IMR-90 (cell line): ENCODE results near the gene GPR173. TPM values are rescaled to one million over a fixed set of nuclear protein-coding genes. Genes with fewer than 3 reads are reported as not detected.

Experiments
- ATAC-seq: fragments of 200-7000 bp; cut with Tn5 transposase; 2 replicates; pipeline ENCODE4 v1.9.1; 2020; ENCODE audit warnings: low read depth, mild to moderate bottlenecking, moderate library complexity
- BruUV-seq: library from RNA; stranded (reverse); fragments of 400-500 nt; replicated peaks from 2 replicates; lab custom pipeline; 2021; lab: Mats Ljungman, UMichigan
- CTCF ChIA-PET: fragments of 300-600 bp; formaldehyde crosslinking; extraction: SDS; loops from one replicate; lab custom pipeline; 2021; ENCODE audit warnings: antibody characterized with exemption; lab: Yijun Ruan, JAX
- POLR2A ChIA-PET: fragments of 300-600 bp; sonication (Branson Sonifier 250); formaldehyde crosslinking; loops from one replicate; lab custom pipeline; 2022; ENCODE audit warnings: antibody characterized with exemption; ENCODE audit not compliant: unreplicated experiment; lab: Charles Lee
- DNase-seq: peaks from one replicate; pipeline ENCODE4 v3.0.0; 2013
- H2AFZ ChIP-seq: replicated peaks from 2 replicates; pipeline ENCODE3; 2013; ENCODE audit warnings: low read length, mild to moderate bottlenecking; ENCODE audit not compliant: poor library complexity
- H2AK5ac ChIP-seq: 2 replicates; pipeline ENCODE4 v1.6.1; 2013; ENCODE audit warnings: low read depth, low read length, inconsistent platforms
- H2AK9ac ChIP-seq: replicated peaks from 2 replicates; pipeline ENCODE3; 2013; ENCODE audit warnings: mild to moderate bottlenecking, low read depth, low read length, moderate library complexity; ENCODE audit not compliant: poor library complexity
- H2BK120ac ChIP-seq: 2 replicates; pipeline ENCODE4 v1.6.1; 2013; ENCODE audit warnings: low read depth, low read length, inconsistent platforms
- H2BK15ac ChIP-seq: 3 replicates; pipeline ENCODE4 v1.6.1; 2013; ENCODE audit warnings: low read depth, low read length, inconsistent platforms
- H2BK20ac ChIP-seq: 2 replicates; pipeline ENCODE4 v1.6.1; 2013; ENCODE audit warnings: low read depth, mild to moderate bottlenecking, inconsistent platforms, low read length, moderate library complexity
- H2BK5ac ChIP-seq: 2 replicates; pipeline ENCODE4 v1.6.1; 2013; ENCODE audit warnings: mild to moderate bottlenecking, low read depth, low read length, inconsistent platforms; ENCODE audit not compliant: poor library complexity, severe bottlenecking
- H3K14ac ChIP-seq: replicated peaks from 2 replicates; pipeline ENCODE4 v1.6.1; 2013; ENCODE audit warnings: low read depth, low read length, inconsistent platforms
- H3K18ac ChIP-seq: 2 replicates; pipeline ENCODE4 v1.6.1; 2013; ENCODE audit warnings: low read depth, low read length, control low read depth
- H3K23ac ChIP-seq: 2 replicates; pipeline ENCODE4 v1.6.1; 2013; ENCODE audit warnings: low read depth, low read length, inconsistent platforms
- H3K27ac ChIP-seq: 2 replicates; pipeline ENCODE4 v1.5.1; 2013; ENCODE audit warnings: mild to moderate bottlenecking, control low read depth, low read length; ENCODE audit not compliant: insufficient read depth
- H3K27me3 ChIP-seq: 2 replicates; pipeline ENCODE4 v1.6.1; 2013; ENCODE audit warnings: low read length; ENCODE audit not compliant: control insufficient read depth, insufficient read depth
- H3K36me3 ChIP-seq: 2 replicates; pipeline ENCODE4 v1.6.1; 2013; ENCODE audit warnings: low read length, mixed read lengths; ENCODE audit not compliant: control insufficient read depth, insufficient read depth
- H3K4ac ChIP-seq: 2 replicates; pipeline ENCODE4 v1.6.1; 2013; ENCODE audit warnings: low read depth, low read length, inconsistent platforms
- H3K4me1 ChIP-seq: 2 replicates; pipeline ENCODE4 v1.6.1; 2013; ENCODE audit warnings: low read length, mixed read lengths; ENCODE audit not compliant: control insufficient read depth, insufficient read depth
- H3K4me2 ChIP-seq: 2 replicates; pipeline ENCODE4 v1.6.1; 2013; ENCODE audit warnings: low read depth, mild to moderate bottlenecking, control low read depth, low read length, moderate library complexity
- H3K4me3 ChIP-seq: 2 replicates; pipeline ENCODE4 v1.5.1; 2013; ENCODE audit warnings: low read depth, mild to moderate bottlenecking, control low read depth, low read length, moderate library complexity; ENCODE audit not compliant: insufficient read depth
- H3K56ac ChIP-seq: 2 replicates; pipeline ENCODE4 v1.6.1; 2013; ENCODE audit warnings: low read length, inconsistent platforms; ENCODE audit not compliant: insufficient read depth; ENCODE audit errors: extremely low read depth
- H3K79me1 ChIP-seq, 2 experiments: 2 replicates each; pipeline ENCODE4 v1.6.1; 2013; ENCODE audit warnings: low read length in 2 of 2, inconsistent platforms in 1 of 2, low read depth in 1 of 2
- H3K9ac ChIP-seq: 2 replicates; pipeline ENCODE4 v1.6.1; 2013; ENCODE audit warnings: low read depth, low read length, control low read depth
- H3K9me1 ChIP-seq: 2 replicates; pipeline ENCODE4 v1.6.1; 2013; ENCODE audit warnings: low read length, inconsistent platforms; ENCODE audit not compliant: insufficient read depth
- H3K9me3 ChIP-seq: 2 replicates; pipeline ENCODE4 v1.6.1; 2013; ENCODE audit warnings: low read length; ENCODE audit not compliant: control insufficient read depth, insufficient read depth
- H4K20me1 ChIP-seq: 2 replicates; pipeline ENCODE4 v1.6.1; 2013; ENCODE audit warnings: low read length, inconsistent platforms; ENCODE audit not compliant: insufficient read depth
- H4K5ac ChIP-seq: 2 replicates; pipeline ENCODE4 v1.6.1; 2013; ENCODE audit warnings: mild to moderate bottlenecking, low read depth, low read length, control low read depth
- H4K8ac ChIP-seq, 2 experiments: 2 replicates each; pipeline ENCODE4 v1.6.1; 2013; ENCODE audit warnings: low read depth in 2 of 2, low read length in 2 of 2, control low read depth in 1 of 2, inconsistent platforms in 1 of 2
- H4K91ac ChIP-seq: 2 replicates; pipeline ENCODE4 v1.6.1; 2013; ENCODE audit warnings: low read depth, low read length, inconsistent platforms; ENCODE audit not compliant: insufficient read depth
- BHLHE40 ChIP-seq: fragments of 150-350 bp; IDR thresholded peaks from 2 replicates; pipeline ENCODE4 v1.6.1; 2016; ENCODE audit warnings: mild to moderate bottlenecking, low read depth, low read length
- CEBPB ChIP-seq: IDR thresholded peaks from 2 replicates; pipeline ENCODE4 v1.6.1; 2012; ENCODE audit warnings: low read depth, low read length, improper control_type of control experiment
- CTCF ChIP-seq: conservative IDR thresholded peaks from 2 replicates; pipeline ENCODE4 v1.5.1; 2012; ENCODE audit warnings: mild to moderate bottlenecking, low read depth, low read length, improper control_type of control experiment
- MXI1 ChIP-seq: IDR thresholded peaks from 2 replicates; pipeline ENCODE4 v1.6.1; 2012; ENCODE audit warnings: low read depth, mild to moderate bottlenecking, low read length, moderate library complexity, borderline replicate concordance
- NFE2L2 ChIP-seq: fragments of 150-350 bp; IDR thresholded peaks from 2 replicates; pipeline ENCODE4 v1.6.1; 2016; ENCODE audit warnings: low read depth, mild to moderate bottlenecking, low read length
- POLR2A ChIP-seq: IDR thresholded peaks from 2 replicates; pipeline ENCODE4 v1.6.1; 2012; ENCODE audit warnings: mild to moderate bottlenecking, low read depth, low read length
- RAD21 ChIP-seq: IDR thresholded peaks from 2 replicates; pipeline ENCODE4 v1.6.1; 2012; ENCODE audit warnings: low read length, improper control_type of control experiment
- RFX5 ChIP-seq: IDR thresholded peaks from 2 replicates; pipeline ENCODE4 v1.8.0; 2012; ENCODE audit warnings: low read depth, mild to moderate bottlenecking, low read length, moderate library complexity
- USF2 ChIP-seq: fragments of 150-350 bp; IDR thresholded peaks from 2 replicates; pipeline ENCODE4 v1.6.1; 2017; ENCODE audit warnings: mild to moderate bottlenecking, antibody characterized with exemption, low read length, low read depth
- WGBS, 2 experiments: methylation state at CpG; one replicate each; pipeline versions ENCODE4 v1.1.5 to v1.1.7; 2013; ENCODE audit warnings: missing lambda C conversion rate in 2 of 2; ENCODE audit not compliant: insufficient read length in 1 of 2; ENCODE audit errors: extremely low coverage in 2 of 2; 5-methylcytosine and 5-hydroxymethylcytosine counted together
- dilution Hi-C: fragments of 300-500 bp; cut with HindIII; formaldehyde crosslinking; loops from one replicate; pipeline ENCODE4 v1.14.3; 2018; ENCODE audit warnings: low sequenced_read_pairs; ENCODE audit not compliant: unreplicated experiment
- in situ Hi-C: fragments of 300-500 bp; cut with MboI; formaldehyde crosslinking; loops from 3 replicates; pipeline ENCODE4 v1.14.3; 2019; ENCODE audit warnings: low sequenced_read_pairs, inconsistent platforms, mixed read lengths
- intact Hi-C: fragments of 100-400 bp; cut with micrococcal nuclease; formaldehyde crosslinking; loops from 2 replicates; pipeline ENCODE4 v1.10.0; 2022
- polyA plus RNA-seq, 3 experiments: library from polyadenylated mRNA; depleted of rRNA; stranded (reverse); fragments of >200 nt; gene quantifications; 2 replicates each; pipeline ENCODE4 v1.2.3, GENCODE V29; 2012; ENCODE audit warnings: low replicate concordance in 1 of 3
- total RNA-seq: library from RNA; depleted of rRNA; stranded (reverse); fragments of >200 nt; gene quantifications from 2 replicates; pipeline ENCODE4 v1.2.3, GENCODE V29; 2012
- TF ChIP-seq, protein P1 (sequence below): fragments of 150-350 bp; IDR thresholded peaks from 2 replicates; pipeline ENCODE4 v1.6.1; 2016; ENCODE audit warnings: low read depth, mild to moderate bottlenecking, low read length, moderate library complexity, borderline replicate concordance

GPR173 gene
- total and polyA plus RNA-seq, 2 of the 4 experiments (the other 2 are of a cell fraction) = 0.90 to 6.1 TPM

DNA sequence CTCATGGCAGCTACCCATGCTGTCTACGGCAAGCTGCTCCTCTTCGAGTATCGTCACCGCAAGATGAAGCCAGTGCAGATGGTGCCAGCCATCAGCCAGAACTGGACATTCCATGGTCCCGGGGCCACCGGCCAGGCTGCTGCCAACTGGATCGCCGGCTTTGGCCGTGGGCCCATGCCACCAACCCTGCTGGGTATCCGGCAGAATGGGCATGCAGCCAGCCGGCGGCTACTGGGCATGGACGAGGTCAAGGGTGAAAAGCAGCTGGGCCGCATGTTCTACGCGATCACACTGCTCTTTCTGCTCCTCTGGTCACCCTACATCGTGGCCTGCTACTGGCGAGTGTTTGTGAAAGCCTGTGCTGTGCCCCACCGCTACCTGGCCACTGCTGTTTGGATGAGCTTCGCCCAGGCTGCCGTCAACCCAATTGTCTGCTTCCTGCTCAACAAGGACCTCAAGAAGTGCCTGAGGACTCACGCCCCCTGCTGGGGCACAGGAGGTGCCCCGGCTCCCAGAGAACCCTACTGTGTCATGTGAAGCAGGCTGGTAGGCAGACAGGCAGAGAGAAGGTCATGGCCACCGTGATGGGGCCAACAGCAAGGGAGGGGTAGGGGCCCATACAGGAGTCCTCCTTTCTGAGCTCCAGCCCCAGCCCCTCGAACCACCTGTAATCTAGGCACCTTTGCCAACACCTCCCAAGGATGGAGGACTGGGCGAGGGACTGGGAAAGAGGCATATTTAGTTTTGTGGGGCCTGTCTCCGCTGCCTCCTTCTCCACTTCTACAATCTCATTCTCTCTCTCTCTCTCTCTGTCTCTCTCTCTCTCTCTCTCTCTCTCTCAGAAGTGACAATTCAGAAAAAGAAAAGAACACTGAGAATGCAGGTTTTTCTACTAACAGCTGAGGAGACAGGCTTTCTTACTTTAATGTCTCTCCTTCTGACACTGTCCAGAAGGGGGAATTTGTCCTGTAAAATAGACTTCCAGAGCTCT is 28.9 kb downstream of the GPR173 start:
- Histone ChIP-seq H3K27me3 (no peaks in the 10 kb centered on the region; the same call in 1 of the 2 replicates), H3K14ac (no peak overlapping the region), H2BK20ac (no peak overlapping the region), H2AK5ac (no peak overlapping the region), H3K4me1 (peaks cover 3% of the 10 kb centered on the region; the same call in 1 of the 2 replicates), H2AK9ac (no peak overlapping the region), H4K91ac (no peak overlapping the region), H3K36me3 (peaks cover 13% of the 10 kb centered on the region), H2BK120ac (no peak overlapping the region), H2AFZ (no peak overlapping the region), H3K79me1 (peaks cover 0 to 10% of the 10 kb centered on the region in 2 experiments; a peak in 1 of 4 replicates), H2BK5ac (no peak overlapping the region), H3K56ac (no peak overlapping the region), H3K9me3 (no peaks in the 10 kb centered on the region), H3K9me1 (0 out of 2 replicates have a peak, but pooled peaks cover 3% of the 10 kb centered on the region), H3K27ac (no peak overlapping the region), H4K5ac (no peak overlapping the region), H3K4me3 (no peak overlapping the region), H3K23ac (no peak overlapping the region), H3K18ac (no peak overlapping the region), H3K9ac (no peak overlapping the region), H4K20me1 (peaks cover 6% of the 10 kb centered on the region), H2BK15ac (no peak overlapping the region), H3K4me2 (no peak overlapping the region), H3K4ac (no peak overlapping the region), H4K8ac (no peak overlapping the region)
- WGBS, 2 experiments = 92% methylated on average over 20 of the region's 27 CpGs; no CpG with 5 or more reads in 1 of the 2 experiments
- in situ Hi-C loops = no loop called here
- no peak for DNase-seq
- ChIA-PET POLR2A (no interaction called here), CTCF (no interaction called here)
- no TSS peak for BruUV-seq
- no peak for ATAC-seq
- dilution Hi-C loops = no loop called here
- no peak for TF ChIP-seq USF2
- TF ChIP-seq CTCF = no peak
- TF ChIP-seq NFE2L2 = no peak
- TF ChIP-seq POLR2A = no peak
- TF ChIP-seq BHLHE40 = no peak
- TF ChIP-seq, protein P1, sequence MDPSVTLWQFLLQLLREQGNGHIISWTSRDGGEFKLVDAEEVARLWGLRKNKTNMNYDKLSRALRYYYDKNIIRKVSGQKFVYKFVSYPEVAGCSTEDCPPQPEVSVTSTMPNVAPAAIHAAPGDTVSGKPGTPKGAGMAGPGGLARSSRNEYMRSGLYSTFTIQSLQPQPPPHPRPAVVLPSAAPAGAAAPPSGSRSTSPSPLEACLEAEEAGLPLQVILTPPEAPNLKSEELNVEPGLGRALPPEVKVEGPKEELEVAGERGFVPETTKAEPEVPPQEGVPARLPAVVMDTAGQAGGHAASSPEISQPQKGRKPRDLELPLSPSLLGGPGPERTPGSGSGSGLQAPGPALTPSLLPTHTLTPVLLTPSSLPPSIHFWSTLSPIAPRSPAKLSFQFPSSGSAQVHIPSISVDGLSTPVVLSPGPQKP = no peak
- no peak for TF ChIP-seq MXI1
- no peak for TF ChIP-seq CEBPB
- TF ChIP-seq RAD21 = no peak
- no peak for TF ChIP-seq RFX5
- intact Hi-C loops = no loop called here
